HG02642 (cell line): ENCODE measurements around the gene CSPG4.
A peak's percentile ranks its signal among the peaks of the same experiment; 100 is the strongest.
"Not testable (repeated sequence)": the region's sequence is repeated elsewhere in the genome, so short reads cannot be mapped to it uniquely, and the experiment has no call there.

ENCODE experiments used
- ATAC-seq: cut with Tn5 transposase; IDR thresholded peaks from one replicate; pipeline ENCODE4 v1.9.1; 2021; ENCODE audit warnings: mild to moderate bottlenecking; ENCODE audit not compliant: unreplicated experiment, poor library complexity

CSPG4 gene

GRCh38 chr15:75712668-75713337 lies at the start of gene CSPG4:
CSPG4 (minus strand) TSS chr15:75712848; CDS start chr15:75712755, 93 bp downstream.
- ATAC-seq: no peak

- not testable (repeated sequence) for ATAC-seq
Measured at GRCh38 chr15:75762357-75762718, 49.7 kb upstream of the CSPG4 start.

GRCh38 chr15:75761446-75762356 lies 49.1 kb upstream of the CSPG4 start:
- no peak for ATAC-seq

GRCh38 chr15:75760704-75761435 lies 48.2 kb upstream of the CSPG4 start:
- ATAC-seq: no peak

- not testable (repeated sequence) for ATAC-seq
Measured at GRCh38 chr15:75760131-75760520, 47.5 kb upstream of the CSPG4 start.

GRCh38 chr15:75759416-75760130 lies 46.9 kb upstream of the CSPG4 start:
- no peak for ATAC-seq

GRCh38 chr15:75758071-75758872 lies 45.6 kb upstream of the CSPG4 start:
- ATAC-seq: peak; percentile 88

- not testable (repeated sequence) for ATAC-seq
Measured at GRCh38 chr15:75754871-75755270, 42.2 kb upstream of the CSPG4 start.

GRCh38 chr15:75753145-75753544 lies 40.5 kb upstream of the CSPG4 start:
- ATAC-seq: no peak

- ATAC-seq: no peak
Measured at GRCh38 chr15:75751891-75752290, 39.2 kb upstream of the CSPG4 start.

- ATAC-seq: no peak
Measured at GRCh38 chr15:75751116-75751875, 38.6 kb upstream of the CSPG4 start.

GRCh38 chr15:75750261-75751050 lies 37.8 kb upstream of the CSPG4 start:
- no peak for ATAC-seq

GRCh38 chr15:75749820-75750219 lies 37.2 kb upstream of the CSPG4 start:
- ATAC-seq: no peak

- not testable (repeated sequence) for ATAC-seq
Measured at GRCh38 chr15:75748882-75749281, 36.2 kb upstream of the CSPG4 start.

GRCh38 chr15:75747121-75747520 lies 34.5 kb upstream of the CSPG4 start:
- not testable (repeated sequence) for ATAC-seq

GRCh38 chr15:75745305-75745704 lies 32.7 kb upstream of the CSPG4 start:
- no peak for ATAC-seq

- ATAC-seq: not testable (repeated sequence)
Measured at GRCh38 chr15:75742346-75742745, 29.7 kb upstream of the CSPG4 start.

- ATAC-seq: no peak
Measured at GRCh38 chr15:75739791-75740190, 27.1 kb upstream of the CSPG4 start.
